HepG2 (cell line): Measurements from ENCODE around the gene THUMPD2.

Experiments used
- ARID5B ChIP-seq: IDR thresholded peaks from 2 replicates; pipeline ENCODE4 v1.4.0; 2020; ENCODE audit warnings: mild to moderate bottlenecking, missing genetic modification reagents
- ATF4 ChIP-seq, 2 experiments: fragments of 450-650 bp in 1 of 2; sonication (generic) in 1 of 2; formaldehyde crosslinking; IDR thresholded peaks; 2 replicates each; pipeline versions ENCODE4 v1.5.0 to v1.8.0; 2020 to 2022; ENCODE audit warnings: mild to moderate bottlenecking in 1 of 2, missing genetic modification reagents in 1 of 2
- CTCF ChIP-seq: sonication (generic); formaldehyde crosslinking; IDR thresholded peaks from 2 replicates; pipeline ENCODE4 v1.5.0; 2020; ENCODE audit warnings: mild to moderate bottlenecking, missing genetic modification reagents, moderate library complexity
- FOXJ3 ChIP-seq: sonication (generic); formaldehyde crosslinking; IDR thresholded peaks from 2 replicates; pipeline ENCODE4 v1.4.0; 2020; ENCODE audit warnings: missing genetic modification reagents, mild to moderate bottlenecking, borderline replicate concordance
- GABPA ChIP-seq, 2 experiments: IDR thresholded peaks; 2 replicates each; pipeline ENCODE4 v1.6.1; 2011 to 2016; ENCODE audit warnings: low read depth in 2 of 2, low read length in 1 of 2, missing biosample characterization in 1 of 2, missing genetic modification characterization in 1 of 2
- MTF2 ChIP-seq: sonication (generic); formaldehyde crosslinking; IDR thresholded peaks from 2 replicates; pipeline ENCODE4 v1.5.0; 2020; ENCODE audit warnings: missing genetic modification reagents, borderline replicate concordance
- POLR2A ChIP-seq, 2 experiments: IDR thresholded peaks; 2 replicates each; pipeline ENCODE4 v1.6.1; 2011; ENCODE audit warnings: low read depth in 2 of 2, low read length in 2 of 2, mild to moderate bottlenecking in 1 of 2, moderate library complexity in 1 of 2; ENCODE audit not compliant: insufficient read depth in 1 of 2
- RFX1 ChIP-seq: fragments of 450-650 bp; IDR thresholded peaks from 2 replicates; pipeline ENCODE4 v1.6.1; 2017
- SMC3 ChIP-seq: IDR thresholded peaks from 2 replicates; pipeline ENCODE4 v1.6.1; 2011; ENCODE audit warnings: low read length, improper control_type of control experiment
- ZNF430 ChIP-seq: sonication (generic); formaldehyde crosslinking; IDR thresholded peaks from 2 replicates; pipeline ENCODE4 v1.9.0; 2021; ENCODE audit warnings: mild to moderate bottlenecking, missing genetic modification reagents
- ZNF703 ChIP-seq: sonication (generic); formaldehyde crosslinking; IDR thresholded peaks from 2 replicates; pipeline ENCODE4 v1.5.1; 2020; ENCODE audit warnings: missing genetic modification reagents, mild to moderate bottlenecking, moderate library complexity, borderline replicate concordance

- TF ChIP-seq SMC3 (no peak), ZNF430 (CRISPR knock-in tag) (no peak), MTF2 (CRISPR knock-in tag) (no peak), POLR2A (IDR thresholded peaks at IDR 0.05; ENCODE audit: insufficient read depth in 1 of 2, low read depth in 2 of 2, low read length in 2 of 2) (no peak), GABPA (IDR thresholded peaks at IDR 0.05; ENCODE audit: low read depth, low read length) (no peak), GABPA (CRISPR knock-in tag; IDR thresholded peaks at IDR 0.05; ENCODE audit: low read depth) (no peak), FOXJ3 (no peak), ARID5B (CRISPR knock-in tag) (no peak), RFX1 (no peak), ZNF703 (CRISPR knock-in tag) (no peak), CTCF (CRISPR knock-in tag) (no peak), ATF4 (CRISPR knock-in tag; IDR thresholded peaks at IDR 0.05) (no peak)
These were observed 46.6 kb downstream of the THUMPD2 start for GRCh38 chr2:39732482-39732881.
